ENCODE data around the gene TMEM41B.

Gene TMEM41B

DNA sequence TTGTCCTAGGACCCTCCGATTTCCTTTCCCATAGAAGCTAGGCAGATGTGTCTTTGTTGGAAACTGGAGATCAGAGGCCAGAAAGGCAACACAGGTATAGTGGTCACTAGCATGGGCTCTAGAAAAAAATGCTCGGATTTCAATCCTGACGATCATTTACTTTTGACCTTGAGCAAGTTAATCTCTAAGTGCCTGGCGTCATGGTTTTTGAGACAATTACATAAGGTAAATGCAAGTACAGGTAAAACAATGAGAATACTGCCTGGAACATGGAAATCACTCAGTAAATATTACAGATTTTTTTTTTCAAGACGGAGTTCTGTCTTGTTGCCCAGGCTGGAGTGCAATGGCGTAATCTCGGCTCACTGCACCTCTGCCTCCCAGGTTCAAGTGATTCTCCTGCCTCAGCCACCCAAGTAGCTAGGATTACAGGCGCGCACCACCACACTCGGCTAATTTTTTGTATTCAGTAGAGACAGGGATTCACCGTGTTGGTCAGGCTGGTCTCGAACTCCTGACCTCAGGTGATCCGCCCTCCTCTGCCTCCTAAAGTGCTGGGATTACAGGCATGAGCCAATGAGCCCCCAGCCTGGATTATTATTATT, 48.2 kb downstream of the TMEM41B start:
- H3K4me2 ChIP-seq (ENCODE audit: insufficient read depth, low read length) = no peak overlapping the region
- no peak overlapping the region for H2AFZ ChIP-seq (ENCODE audit: low read depth, low read length)
- H3K9ac ChIP-seq (ENCODE audit: low read depth, low read length) = no peak overlapping the region

DNA sequence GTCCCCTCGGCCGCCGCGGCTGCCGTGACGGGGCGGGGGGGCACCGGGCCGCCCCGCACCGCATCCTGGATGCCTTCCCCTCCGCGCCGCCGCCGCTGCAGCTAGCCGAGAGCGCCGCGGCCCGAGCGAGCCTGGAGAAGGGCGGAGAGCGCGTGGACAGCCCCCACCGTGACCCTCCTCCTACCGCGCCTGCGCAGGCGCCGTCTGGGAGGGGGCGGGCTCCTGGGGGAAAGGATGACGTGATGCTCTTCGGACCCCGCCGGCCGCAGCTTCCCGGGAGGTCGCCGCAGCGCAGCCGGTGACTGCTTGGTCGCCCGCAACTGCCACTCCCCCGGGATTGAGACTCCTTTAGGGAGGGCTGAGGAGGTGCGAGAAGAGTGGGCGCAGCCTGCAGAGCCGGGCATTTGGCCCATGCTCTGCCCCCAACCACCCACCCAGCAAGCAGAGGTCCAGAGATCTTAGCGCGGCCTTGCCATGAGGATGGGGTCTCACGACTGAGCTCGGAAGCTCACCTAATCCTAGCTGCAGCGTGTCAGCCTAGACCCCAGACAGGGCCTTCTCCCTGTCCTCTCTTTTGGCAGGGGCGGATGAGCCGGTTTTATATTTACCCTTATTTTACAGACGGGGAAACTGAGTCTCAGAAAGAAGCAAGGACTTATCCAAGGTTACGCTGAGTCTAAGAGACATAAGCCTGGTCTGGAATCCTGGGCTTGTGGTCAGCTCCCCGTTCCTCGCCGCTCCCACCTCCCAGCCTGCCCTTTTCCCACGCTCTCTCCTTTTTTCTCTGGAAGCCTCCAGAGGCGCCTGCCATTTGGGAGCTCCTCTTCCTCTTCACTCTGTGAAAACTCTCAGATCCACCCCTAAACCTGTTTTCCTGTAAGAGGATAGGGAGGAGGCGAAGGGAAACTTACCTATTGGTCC, 48.9 kb downstream of the TMEM41B start, which contains the start of gene DENND5A:
Gene DENND5A, minus strand, starts transcription at position 140 of the 921 bp plus-strand sequence. CDS start 281 bp downstream, outside the sequence.
- TF ChIP-seq EZH2 (IDR thresholded peaks at IDR 0.05; ENCODE audit: borderline replicate concordance, low read depth, low read length, severe bottlenecking) = peak; percentile 80
- TF ChIP-seq, protein P1, sequence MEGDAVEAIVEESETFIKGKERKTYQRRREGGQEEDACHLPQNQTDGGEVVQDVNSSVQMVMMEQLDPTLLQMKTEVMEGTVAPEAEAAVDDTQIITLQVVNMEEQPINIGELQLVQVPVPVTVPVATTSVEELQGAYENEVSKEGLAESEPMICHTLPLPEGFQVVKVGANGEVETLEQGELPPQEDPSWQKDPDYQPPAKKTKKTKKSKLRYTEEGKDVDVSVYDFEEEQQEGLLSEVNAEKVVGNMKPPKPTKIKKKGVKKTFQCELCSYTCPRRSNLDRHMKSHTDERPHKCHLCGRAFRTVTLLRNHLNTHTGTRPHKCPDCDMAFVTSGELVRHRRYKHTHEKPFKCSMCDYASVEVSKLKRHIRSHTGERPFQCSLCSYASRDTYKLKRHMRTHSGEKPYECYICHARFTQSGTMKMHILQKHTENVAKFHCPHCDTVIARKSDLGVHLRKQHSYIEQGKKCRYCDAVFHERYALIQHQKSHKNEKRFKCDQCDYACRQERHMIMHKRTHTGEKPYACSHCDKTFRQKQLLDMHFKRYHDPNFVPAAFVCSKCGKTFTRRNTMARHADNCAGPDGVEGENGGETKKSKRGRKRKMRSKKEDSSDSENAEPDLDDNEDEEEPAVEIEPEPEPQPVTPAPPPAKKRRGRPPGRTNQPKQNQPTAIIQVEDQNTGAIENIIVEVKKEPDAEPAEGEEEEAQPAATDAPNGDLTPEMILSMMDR (IDR thresholded peaks at IDR 0.05; ENCODE audit: borderline replicate concordance, extremely low read depth, low read length, poor library complexity, severe bottlenecking) = no peak
- Histone ChIP-seq H3K4me2 (ENCODE audit: insufficient read depth, low read length) (peak within 1 kb of the TSS; percentile 87), H3K27me3 (ENCODE audit: insufficient read depth, low read length, poor library complexity) (peaks cover 51% of the 10 kb centered on the region), H3K9ac (ENCODE audit: low read depth, low read length) (peak within 1 kb of the TSS; percentile 56), H3K4me1 (ENCODE audit: insufficient read depth, low read length) (peaks cover 18% of the 10 kb centered on the region), H3K4me3 (ENCODE audit: low read depth in 1 of 2, low read length in 2 of 2) (peak within 1 kb of the TSS; percentile 39 to 66; a peak in 3 of 4 replicates), H3K9me3 (ENCODE audit: insufficient read depth, low read length, severe bottlenecking) (no peaks in the 10 kb centered on the region), H3K36me3 (ENCODE audit: insufficient read depth, low read length) (no peaks in the 10 kb centered on the region), H3K27ac (ENCODE audit: low read length) (no peak within 1 kb of the TSS), H4K20me1 (ENCODE audit: insufficient read depth, low read length) (peaks cover 4% of the 10 kb centered on the region; the same call in 1 of the 2 replicates), H2AFZ (ENCODE audit: low read depth, low read length) (peak within 1 kb of the TSS; percentile 68), H3K79me2 (ENCODE audit: insufficient read depth, low read length) (no peaks in the 10 kb centered on the region)
- peak; percentile 54 for DNase-seq
- ATAC-seq (ENCODE audit: insufficient read depth, low read depth) = peak; percentile 70

More for the DNA sequence above, 48.2 kb downstream of the TMEM41B start:
- Histone ChIP-seq H3K9me3 (ENCODE audit: insufficient read depth, low read length, severe bottlenecking) (no peaks in the 10 kb centered on the region), H3K4me1 (ENCODE audit: insufficient read depth, low read length) (peaks cover 18% of the 10 kb centered on the region), H4K20me1 (ENCODE audit: insufficient read depth, low read length) (peaks cover 4% of the 10 kb centered on the region; the same call in 1 of the 2 replicates), H3K36me3 (ENCODE audit: insufficient read depth, low read length) (no peaks in the 10 kb centered on the region), H3K79me2 (ENCODE audit: insufficient read depth, low read length) (no peaks in the 10 kb centered on the region), H3K27me3 (ENCODE audit: insufficient read depth, low read length, poor library complexity) (peaks cover 45% of the 10 kb centered on the region), H3K4me3 (ENCODE audit: low read depth in 1 of 2, low read length in 2 of 2) (no peak overlapping the region), H3K27ac (ENCODE audit: low read length) (no peak overlapping the region)
- DNase-seq = no peak
- no peak for TF ChIP-seq EZH2 (IDR thresholded peaks at IDR 0.05; ENCODE audit: borderline replicate concordance, low read depth, low read length, severe bottlenecking)
- TF ChIP-seq, protein P1 (IDR thresholded peaks at IDR 0.05; ENCODE audit: borderline replicate concordance, extremely low read depth, low read length, poor library complexity, severe bottlenecking) = no peak
- no peak for ATAC-seq (ENCODE audit: insufficient read depth, low read depth)

DNA sequence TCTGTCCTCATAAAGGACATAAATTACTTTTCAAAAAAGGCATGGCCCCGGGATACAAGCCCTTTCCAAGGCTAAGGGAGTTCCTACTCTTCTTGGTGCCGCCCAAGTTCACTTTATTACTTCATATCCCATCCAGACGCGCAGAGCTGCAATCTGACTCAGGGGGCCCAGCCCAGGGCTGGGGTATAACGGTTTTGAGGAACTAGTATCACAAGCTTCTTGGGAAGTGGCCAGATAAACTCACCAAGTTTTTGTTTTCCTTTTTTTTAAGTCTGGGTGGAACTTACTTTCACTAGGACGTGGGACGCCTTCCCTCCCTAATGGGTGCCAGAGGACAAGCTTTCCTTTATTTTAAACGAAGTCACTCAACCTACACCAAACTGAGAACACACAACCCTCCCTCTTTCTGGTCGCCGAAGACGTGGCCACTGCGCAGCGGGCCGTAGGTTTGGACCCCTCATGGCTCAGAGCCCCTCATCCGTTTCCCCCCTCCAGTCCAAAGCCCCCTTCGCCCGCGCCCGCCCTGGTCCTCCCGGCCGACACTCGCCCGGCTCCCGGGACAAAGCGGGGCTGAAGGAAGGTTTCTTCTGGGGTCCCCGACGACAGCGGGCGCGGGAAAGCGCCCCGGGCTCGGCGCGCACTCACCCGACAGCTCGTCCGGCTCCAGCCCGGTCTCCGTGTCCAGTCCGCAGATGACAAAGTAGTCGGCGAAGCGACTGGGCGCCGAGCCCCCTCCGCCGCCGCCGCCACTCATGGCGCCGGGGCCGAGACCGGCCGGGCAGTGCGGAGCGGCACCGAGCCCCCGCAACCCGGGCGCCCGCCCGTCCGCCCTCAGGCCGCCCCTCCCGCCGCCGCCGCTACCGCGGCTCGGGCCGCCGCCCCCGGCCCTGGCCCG, 49.8 kb downstream of the TMEM41B start:
- peak; percentile 44 for ATAC-seq (ENCODE audit: insufficient read depth, low read depth)
- H3K4me1 ChIP-seq (ENCODE audit: insufficient read depth, low read length) = peaks cover 18% of the 10 kb centered on the region
- H3K79me2 ChIP-seq (ENCODE audit: insufficient read depth, low read length) = no peaks in the 10 kb centered on the region
- H4K20me1 ChIP-seq (ENCODE audit: insufficient read depth, low read length) = peaks cover 5% of the 10 kb centered on the region; the same call in 1 of the 2 replicates
- no peak overlapping the region for H3K27ac ChIP-seq (ENCODE audit: low read length)
- H3K27me3 ChIP-seq (ENCODE audit: insufficient read depth, low read length, poor library complexity) = peaks cover 46% of the 10 kb centered on the region
- peak; percentile 33 for DNase-seq
- peak; percentile 98 for TF ChIP-seq EZH2 (IDR thresholded peaks at IDR 0.05; ENCODE audit: borderline replicate concordance, low read depth, low read length, severe bottlenecking)
- TF ChIP-seq, protein P1 (IDR thresholded peaks at IDR 0.05; ENCODE audit: borderline replicate concordance, extremely low read depth, low read length, poor library complexity, severe bottlenecking) = no peak
- H3K36me3 ChIP-seq (ENCODE audit: insufficient read depth, low read length) = no peaks in the 10 kb centered on the region
- H2AFZ ChIP-seq (ENCODE audit: low read depth, low read length) = peak overlapping the region; percentile 68
- H3K4me3 ChIP-seq (ENCODE audit: low read depth in 1 of 2, low read length in 2 of 2) = peak overlapping the region; percentile 30 to 66; a peak in 3 of 4 replicates
- H3K9ac ChIP-seq (ENCODE audit: low read depth, low read length) = peak overlapping the region; percentile 56
- peak overlapping the region; percentile 87 for H3K4me2 ChIP-seq (ENCODE audit: insufficient read depth, low read length)
- no peaks in the 10 kb centered on the region for H3K9me3 ChIP-seq (ENCODE audit: insufficient read depth, low read length, severe bottlenecking)

Data from DND-41 (cell line).